NCI-H1694 treated with DMSO at 0.1 percent for 48 hours (cell line): Measurements from ENCODE around the gene XPO4.

Experiments used
- DNase-seq: peaks from one replicate; lab custom pipeline; 2025; lab: John Stamatoyannopoulos, UW

Gene XPO4

GRCh38 chr13:20826843-20827560 lies 75.5 kb downstream of the XPO4 start:
- no peak for DNase-seq

- no peak for DNase-seq
These were observed 76.2 kb downstream of the XPO4 start for GRCh38 chr13:20826301-20826700.

- peak; percentile 30 for DNase-seq
These were observed 77.1 kb downstream of the XPO4 start for GRCh38 chr13:20825477-20825875.

GRCh38 chr13:20824762-20825476 lies 77.6 kb downstream of the XPO4 start:
- no peak for DNase-seq

- DNase-seq = no peak
These were observed 79.5 kb downstream of the XPO4 start for GRCh38 chr13:20823071-20823470.

GRCh38 chr13:20822406-20822805 lies 80.1 kb downstream of the XPO4 start:
- DNase-seq = peak; percentile 0

- DNase-seq = no peak
These were observed 82.8 kb downstream of the XPO4 start for GRCh38 chr13:20819715-20820114.

GRCh38 chr13:20815464-20815863 lies 87.1 kb downstream of the XPO4 start:
- DNase-seq = no peak

GRCh38 chr13:20814224-20814910 lies 88.2 kb downstream of the XPO4 start:
- no peak for DNase-seq

- no peak for DNase-seq
These were observed 89.7 kb downstream of the XPO4 start for GRCh38 chr13:20812890-20813289.

- DNase-seq = no peak
These were observed 91.7 kb downstream of the XPO4 start for GRCh38 chr13:20810808-20811207.

- DNase-seq = no peak
These were observed 93.7 kb downstream of the XPO4 start for GRCh38 chr13:20808874-20809273.

- DNase-seq = no peak
These were observed 99.2 kb downstream of the XPO4 start for GRCh38 chr13:20803180-20803965.

- no peak for DNase-seq
These were observed 100.8 kb downstream of the XPO4 start for GRCh38 chr13:20801707-20802106.

GRCh38 chr13:20799726-20800416 lies 102.7 kb downstream of the XPO4 start:
- DNase-seq = no peak

GRCh38 chr13:20798027-20798426 lies 104.5 kb downstream of the XPO4 start:
- DNase-seq = no peak

- no peak for DNase-seq
These were observed 105.6 kb downstream of the XPO4 start for GRCh38 chr13:20796791-20797508.

GRCh38 chr13:20789665-20790064 lies 112.9 kb downstream of the XPO4 start:
- no peak for DNase-seq

GRCh38 chr13:20788312-20788711 lies 114.2 kb downstream of the XPO4 start:
- no peak for DNase-seq

- DNase-seq = no peak
These were observed 115.4 kb downstream of the XPO4 start for GRCh38 chr13:20787180-20787579.

GRCh38 chr13:20782116-20782708 lies 120.3 kb downstream of the XPO4 start:
- no peak for DNase-seq
